HL-60/S4 (cell line): ENCODE measurements around the gene ACTL7B.

Experiments used
- in situ Hi-C: fragments of 300-500 bp; cut with MboI; formaldehyde crosslinking; loops from 2 replicates; pipeline ENCODE4 v1.14.3; 2022; ENCODE audit warnings: low sequenced_read_pairs

ACTL7B gene

GRCh38 chr9:108874058-108874788 is 18.4 kb upstream of the ACTL7B start:
- in situ Hi-C loops = no loop called here

DNA sequence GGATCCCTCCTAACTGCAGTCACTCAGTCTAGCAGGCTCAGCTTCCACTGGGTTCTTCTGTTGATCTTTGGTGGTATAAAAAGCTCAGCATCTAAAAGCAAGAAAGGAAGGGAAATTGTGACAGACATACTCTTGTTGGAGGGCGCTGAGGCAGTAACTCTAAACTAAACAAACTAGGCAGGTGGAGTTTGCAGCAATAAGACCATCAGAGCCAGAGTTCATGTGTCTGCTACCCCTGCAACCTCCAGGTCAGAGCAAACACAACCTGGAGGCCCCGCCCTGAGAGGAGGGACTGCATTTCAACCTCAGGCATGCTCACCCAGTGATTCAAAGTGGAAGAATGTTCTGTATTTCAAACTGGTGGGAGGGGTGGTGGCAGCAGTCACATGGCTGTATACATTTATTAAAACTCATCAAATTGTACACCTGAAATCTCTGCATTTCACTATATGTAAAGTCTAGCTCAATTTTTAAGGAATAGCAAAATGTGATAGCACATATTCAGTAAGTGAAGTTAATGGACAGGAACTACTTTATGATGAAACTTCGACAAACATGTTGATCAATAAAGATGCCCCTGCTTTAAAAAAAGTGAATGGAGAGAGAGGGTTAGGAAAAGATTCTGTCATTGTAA is 13.4 kb upstream of the ACTL7B start:
- in situ Hi-C loops = no loop called here

GRCh38 chr9:108867829-108868228 is 12.0 kb upstream of the ACTL7B start:
- in situ Hi-C loops = no loop called here

GRCh38 chr9:108867116-108867515 is 11.3 kb upstream of the ACTL7B start:
- in situ Hi-C loops = no loop called here

GRCh38 chr9:108866001-108866420 is 10.2 kb upstream of the ACTL7B start:
- in situ Hi-C loops = no loop called here

GRCh38 chr9:108865037-108865436 is 9.3 kb upstream of the ACTL7B start:
- in situ Hi-C loops = no loop called here

- in situ Hi-C loops = no loop called here
These were observed 8.7 kb upstream of the ACTL7B start for GRCh38 chr9:108864446-108864845.

- in situ Hi-C loops = no loop called here
These were observed 8.1 kb upstream of the ACTL7B start for GRCh38 chr9:108863891-108864290.

GRCh38 chr9:108861997-108862396 is 6.2 kb upstream of the ACTL7B start, which contains the start of gene ACTL7A:
TSS of gene ACTL7A (plus strand) at chr9:108862266. CDS start at chr9:108862323, 57 bp downstream.
- in situ Hi-C loops = no loop called here

DNA sequence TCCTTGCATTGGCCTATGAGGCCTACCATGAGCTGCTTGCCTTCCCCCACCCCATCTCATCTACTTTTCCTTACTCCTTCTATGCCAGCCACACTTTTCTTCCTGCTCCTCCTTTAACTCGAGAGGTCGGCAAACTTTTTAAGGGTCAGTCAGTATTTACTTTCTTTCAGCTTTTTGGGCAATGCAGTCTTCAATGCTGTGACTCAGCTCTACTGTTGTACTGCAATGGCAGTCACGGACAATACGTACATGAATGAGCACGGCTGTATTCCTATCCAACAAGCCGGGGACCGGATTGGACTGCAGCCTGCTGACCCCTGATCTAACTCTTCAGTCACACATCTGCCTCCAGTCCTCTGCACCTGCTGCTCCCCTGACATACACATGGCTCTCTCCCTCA is 5.7 kb upstream of the ACTL7B start:
- in situ Hi-C loops = no loop called here

DNA sequence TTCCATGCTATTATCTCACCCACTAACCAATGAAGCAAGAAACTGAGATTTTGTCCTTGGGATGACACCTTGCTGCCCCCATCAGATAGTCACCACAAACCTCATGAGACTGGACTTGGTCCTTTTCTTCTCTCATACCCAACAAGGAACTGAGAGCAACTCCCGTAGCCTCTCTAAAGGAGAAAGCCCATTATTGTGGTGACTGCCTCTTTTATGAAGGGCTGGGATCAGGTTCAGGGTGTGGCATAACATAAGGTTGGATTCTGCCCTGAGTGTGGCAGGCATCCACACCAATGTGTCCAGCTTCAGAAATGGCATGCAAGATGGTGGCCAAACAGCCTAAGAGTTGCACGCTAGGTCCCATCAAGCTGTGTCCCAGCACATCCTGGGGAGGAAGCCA is 5.0 kb upstream of the ACTL7B start:
- in situ Hi-C loops = no loop called here

GRCh38 chr9:108860354-108860753 is 4.6 kb upstream of the ACTL7B start:
- in situ Hi-C loops = no loop called here

- in situ Hi-C loops = no loop called here
These were observed 3.8 kb upstream of the ACTL7B start for GRCh38 chr9:108859459-108860114.

DNA sequence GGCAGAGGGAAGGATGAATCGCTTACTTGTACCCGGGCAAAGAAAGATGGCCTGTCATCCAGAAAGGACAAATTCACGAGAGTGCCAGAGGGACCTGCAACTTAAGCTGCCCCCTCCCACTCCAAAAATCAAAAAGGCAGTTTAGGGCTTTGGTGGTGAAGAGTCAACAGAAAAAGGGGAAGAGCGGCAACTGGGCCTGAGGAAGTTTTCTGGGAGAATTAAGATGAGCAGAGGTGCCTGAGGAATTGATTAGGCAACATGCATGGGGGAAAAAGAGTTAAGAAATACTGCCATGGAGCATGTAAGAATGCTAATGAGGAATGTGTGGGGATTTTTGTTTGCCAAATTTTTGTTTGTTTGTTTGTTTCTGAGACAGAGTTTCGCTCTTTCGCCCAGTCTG is 1.8 kb upstream of the ACTL7B start:
- in situ Hi-C loops = no loop called here

GRCh38 chr9:108855529-108855886 is 278 bp downstream of the ACTL7B start:
- in situ Hi-C loops = no loop called here

DNA sequence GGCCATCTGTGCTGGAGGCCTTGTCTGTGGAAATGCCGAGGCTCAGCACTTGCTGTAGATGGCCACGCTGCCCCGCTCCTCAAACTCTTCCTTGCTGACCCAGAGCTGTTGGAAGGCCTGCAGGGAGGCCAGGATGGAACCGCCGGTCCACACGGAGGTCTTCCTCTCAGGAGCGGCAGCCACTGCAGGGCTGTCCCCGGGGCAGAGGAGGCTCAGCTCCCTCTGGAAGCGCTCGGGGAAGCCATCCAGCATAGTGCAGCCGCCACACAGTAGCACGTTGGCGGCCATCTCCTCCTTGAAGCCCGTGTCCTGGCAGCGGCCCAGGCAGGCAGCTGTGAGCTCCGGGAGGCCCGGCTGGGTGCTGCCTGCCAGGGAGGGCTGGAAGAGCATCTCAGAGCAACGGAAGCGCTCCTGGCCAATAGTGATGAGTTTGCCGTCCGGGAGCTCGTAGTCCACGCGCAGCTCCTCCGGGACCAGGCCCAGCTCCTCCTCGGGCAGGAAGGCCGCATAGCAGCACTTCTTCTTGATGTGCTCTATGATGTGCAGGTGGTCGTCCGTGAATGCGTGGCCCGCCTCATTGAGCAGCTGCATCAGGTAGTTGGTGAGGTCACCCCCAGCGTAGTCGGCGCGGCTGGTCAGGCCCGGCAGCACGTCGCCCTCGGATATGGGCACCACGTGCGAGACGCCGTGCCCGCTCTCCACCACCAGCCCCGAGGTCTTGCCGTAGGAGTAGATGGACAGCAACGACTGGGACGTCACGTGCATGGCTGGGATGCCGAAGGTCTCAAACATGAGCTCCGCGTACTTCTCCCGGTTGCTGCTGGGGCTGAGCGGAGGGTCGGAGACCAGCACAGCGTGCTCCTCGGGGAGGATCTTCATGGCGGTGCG is 901 bp downstream of the ACTL7B start:
- in situ Hi-C loops = no loop called here

GRCh38 chr9:108854094-108854493 is 1.7 kb downstream of the ACTL7B start:
- in situ Hi-C loops = no loop called here

- in situ Hi-C loops = no loop called here
These were observed 3.7 kb downstream of the ACTL7B start for GRCh38 chr9:108852079-108852478.

GRCh38 chr9:108851138-108851537 is 4.6 kb downstream of the ACTL7B start:
- in situ Hi-C loops = no loop called here

DNA sequence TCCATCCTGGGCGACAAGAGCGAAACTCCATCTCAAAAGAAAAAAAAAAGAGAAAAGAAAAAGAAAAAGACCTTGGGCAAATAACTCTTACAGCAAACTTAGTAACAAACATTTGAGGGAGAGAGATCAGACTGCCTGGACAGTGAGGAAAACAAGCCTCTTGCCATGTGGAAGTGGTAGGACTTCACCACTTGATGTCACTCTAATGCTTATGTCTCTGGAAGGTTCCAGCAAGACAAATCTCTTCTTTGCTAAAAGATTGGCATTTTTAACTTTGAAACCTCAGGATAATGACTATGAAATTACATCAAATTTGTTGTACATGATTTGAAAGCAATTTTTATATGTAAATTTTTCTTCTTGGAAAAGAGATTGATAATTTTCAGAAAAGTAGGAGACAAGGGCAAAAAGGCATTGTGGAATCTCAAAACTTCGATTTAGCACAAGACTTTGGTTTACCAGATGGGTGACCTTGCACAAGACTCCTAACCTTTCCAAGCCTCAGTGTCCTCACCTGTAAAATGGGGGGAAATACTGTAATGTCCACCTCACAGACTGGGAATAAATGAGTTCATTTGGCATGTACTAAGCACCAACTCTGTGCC is 5.4 kb downstream of the ACTL7B start:
- in situ Hi-C loops = no loop called here

- in situ Hi-C loops = loop anchor here (10.0 kb wide), 1 partner anchor 63 kb away; no protein-coding TSS in a partner anchor
These were observed 7.5 kb downstream of the ACTL7B start for GRCh38 chr9:108848296-108848695.
